Gastrocnemius medialis (tissue), 4 donors: ENCODE measurements around the gene XRN1.

ENCODE experiments used
- POLR2A ChIP-seq, 2 donors: fragments of 450-650 bp; IDR thresholded peaks; one replicate each; pipeline ENCODE4 v1.6.1; 2017; ENCODE audit warnings: antibody characterized with exemption in 2 of 2, mild to moderate bottlenecking in 2 of 2, moderate library complexity in 2 of 2
- TF ChIP-seq, protein P1 (sequence below), 5 experiments: fragments of 450-650 bp in 3 of 5; fragments of 200-600 bp in 2 of 5; sonication (generic) in 2 of 5; IDR thresholded peaks in 4 of 5; conservative IDR thresholded peaks in 1 of 5; 1 replicate in 4 of 5; 2 replicates in 1 of 5; pipeline ENCODE4 v1.5.1; 2016 to 2019; ENCODE audit warnings: antibody characterized with exemption in 5 of 5, mild to moderate bottlenecking in 3 of 5, moderate library complexity in 3 of 5

- TF ChIP-seq, protein P1, sequence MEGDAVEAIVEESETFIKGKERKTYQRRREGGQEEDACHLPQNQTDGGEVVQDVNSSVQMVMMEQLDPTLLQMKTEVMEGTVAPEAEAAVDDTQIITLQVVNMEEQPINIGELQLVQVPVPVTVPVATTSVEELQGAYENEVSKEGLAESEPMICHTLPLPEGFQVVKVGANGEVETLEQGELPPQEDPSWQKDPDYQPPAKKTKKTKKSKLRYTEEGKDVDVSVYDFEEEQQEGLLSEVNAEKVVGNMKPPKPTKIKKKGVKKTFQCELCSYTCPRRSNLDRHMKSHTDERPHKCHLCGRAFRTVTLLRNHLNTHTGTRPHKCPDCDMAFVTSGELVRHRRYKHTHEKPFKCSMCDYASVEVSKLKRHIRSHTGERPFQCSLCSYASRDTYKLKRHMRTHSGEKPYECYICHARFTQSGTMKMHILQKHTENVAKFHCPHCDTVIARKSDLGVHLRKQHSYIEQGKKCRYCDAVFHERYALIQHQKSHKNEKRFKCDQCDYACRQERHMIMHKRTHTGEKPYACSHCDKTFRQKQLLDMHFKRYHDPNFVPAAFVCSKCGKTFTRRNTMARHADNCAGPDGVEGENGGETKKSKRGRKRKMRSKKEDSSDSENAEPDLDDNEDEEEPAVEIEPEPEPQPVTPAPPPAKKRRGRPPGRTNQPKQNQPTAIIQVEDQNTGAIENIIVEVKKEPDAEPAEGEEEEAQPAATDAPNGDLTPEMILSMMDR (IDR thresholded peaks at IDR 0.05 in 4 of 5, conservative IDR thresholded peaks at IDR 0.05 in 1 of 5), result no peak
- no peak for TF ChIP-seq POLR2A (IDR thresholded peaks at IDR 0.05)
Observed at GRCh38 chr3:142337994-142338393, 109.8 kb downstream of the XRN1 start.
